H1 (cell line): ENCODE results near the gene SNX13. TPM values are rescaled to one million over a fixed set of nuclear protein-coding genes. Genes with fewer than 3 reads are reported as not detected.

ENCODE experiments used
- EGR1 ChIP-seq: IDR thresholded peaks from 2 replicates; pipeline ENCODE4 v1.6.1; 2011; ENCODE audit warnings: low read depth, low read length, borderline replicate concordance
- SP4 ChIP-seq: IDR thresholded peaks from 2 replicates; pipeline ENCODE4 v1.6.1; 2012; ENCODE audit warnings: low read length, inconsistent platforms
- polyA plus RNA-seq, 7 experiments: library from polyadenylated mRNA; depleted of rRNA in 3 of 7; stranded (reverse) in 5 of 7; unstranded in 2 of 7; fragments of >200 nt in 5 of 7; fragments of 200-250 nt in 2 of 7; gene quantifications; 1 replicate in 5 of 7; 2 replicates in 1 of 7; 4 replicates in 1 of 7; pipeline versions ENCODE4 v1.2.1 to v1.2.3, GENCODE V29; 2011 to 2013; ENCODE audit warnings: missing spikeins in 2 of 7, mixed read lengths in 2 of 7
- total RNA-seq: library from RNA; stranded (reverse); fragmentation: NEBNext Ultra II Directional; extraction: Animal tissue kit (Norgen Biotek cat#: 25700); gene quantifications from 2 replicates; pipeline ENCODE4 v1.2.1, GENCODE V29; 2021
- TF ChIP-seq, protein P1 (sequence below), 3 experiments: IDR thresholded peaks; 1 replicate in 2 of 3; 2 replicates in 1 of 3; pipeline versions ENCODE4 v1.5.1 to v1.6.1; 2011; ENCODE audit warnings: low read length in 3 of 3, mild to moderate bottlenecking in 3 of 3, inconsistent platforms in 2 of 3, low read depth in 1 of 3, moderate library complexity in 1 of 3; ENCODE audit not compliant: insufficient read depth in 1 of 3; ENCODE audit errors: control extremely low read depth in 1 of 3

Gene SNX13
- total and polyA plus RNA-seq, 2 of the 8 experiments (the other 6 are each of a cell fraction or from before 2014, with no cell fraction given) = 5.5 to 27.4 TPM

DNA sequence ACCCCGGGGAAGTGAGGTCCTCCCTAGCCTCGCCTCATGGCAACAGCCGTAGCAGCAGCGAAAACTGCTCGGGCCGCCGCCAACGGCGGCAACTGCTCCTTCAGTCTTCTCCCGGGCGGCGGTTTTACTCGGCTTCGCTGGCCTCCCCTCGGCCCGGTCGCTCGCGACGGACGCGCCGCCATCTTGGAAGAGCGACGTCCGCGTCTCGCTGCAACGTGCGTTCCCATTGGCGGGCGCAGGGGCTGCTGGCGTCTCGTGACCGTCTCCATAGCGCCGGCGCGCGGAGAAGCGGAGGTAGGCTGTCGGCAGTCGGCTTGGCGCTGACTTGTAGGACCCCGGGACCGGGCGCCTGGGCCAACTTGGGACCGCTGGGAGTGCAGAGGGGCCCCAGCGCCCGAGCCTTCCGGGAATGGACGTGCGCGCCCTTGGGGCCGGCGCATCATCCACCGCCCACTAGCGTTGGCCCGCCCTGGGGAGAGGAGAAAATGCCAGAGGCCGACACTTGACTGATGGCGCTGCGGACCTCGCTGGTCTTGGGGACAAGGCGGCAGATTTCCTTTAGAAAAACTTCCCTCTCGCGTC is at the start of gene SNX13 (continued):
- TF ChIP-seq, protein P1, sequence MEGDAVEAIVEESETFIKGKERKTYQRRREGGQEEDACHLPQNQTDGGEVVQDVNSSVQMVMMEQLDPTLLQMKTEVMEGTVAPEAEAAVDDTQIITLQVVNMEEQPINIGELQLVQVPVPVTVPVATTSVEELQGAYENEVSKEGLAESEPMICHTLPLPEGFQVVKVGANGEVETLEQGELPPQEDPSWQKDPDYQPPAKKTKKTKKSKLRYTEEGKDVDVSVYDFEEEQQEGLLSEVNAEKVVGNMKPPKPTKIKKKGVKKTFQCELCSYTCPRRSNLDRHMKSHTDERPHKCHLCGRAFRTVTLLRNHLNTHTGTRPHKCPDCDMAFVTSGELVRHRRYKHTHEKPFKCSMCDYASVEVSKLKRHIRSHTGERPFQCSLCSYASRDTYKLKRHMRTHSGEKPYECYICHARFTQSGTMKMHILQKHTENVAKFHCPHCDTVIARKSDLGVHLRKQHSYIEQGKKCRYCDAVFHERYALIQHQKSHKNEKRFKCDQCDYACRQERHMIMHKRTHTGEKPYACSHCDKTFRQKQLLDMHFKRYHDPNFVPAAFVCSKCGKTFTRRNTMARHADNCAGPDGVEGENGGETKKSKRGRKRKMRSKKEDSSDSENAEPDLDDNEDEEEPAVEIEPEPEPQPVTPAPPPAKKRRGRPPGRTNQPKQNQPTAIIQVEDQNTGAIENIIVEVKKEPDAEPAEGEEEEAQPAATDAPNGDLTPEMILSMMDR (IDR thresholded peaks at IDR 0.05; ENCODE audit: control extremely low read depth in 1 of 3, insufficient read depth in 1 of 3, low read depth in 1 of 3, low read length in 3 of 3) = peak; percentile 25 to 37 (median 33)
- TF ChIP-seq EGR1 (peak; percentile 43; the same call in 1 of the 2 replicates), SP4 (no peak)
